ENCODE results near the gene ZKSCAN1.

Gene ZKSCAN1

GRCh38 chr7:100040575-100040974 lies 25.2 kb downstream of the ZKSCAN1 start:
- DNase-seq: no peak

GRCh38 chr7:100044718-100045117 lies 29.3 kb downstream of the ZKSCAN1 start:
- peak; percentile 50 to 73 (median 69) for DNase-seq

- no peak for DNase-seq
Observed at GRCh38 chr7:100048680-100049079, 33.3 kb downstream of the ZKSCAN1 start.

- DNase-seq: peak; percentile 87 to 94 (median 90)
Observed at GRCh38 chr7:100049441-100050291, 34.3 kb downstream of the ZKSCAN1 start, which contains the start of gene ZSCAN21. ZSCAN21 (plus strand) TSS chr7:100049774; CDS start chr7:100057007, 7,233 bp downstream.

- DNase-seq: no peak
Observed at GRCh38 chr7:100051611-100052010, 36.2 kb downstream of the ZKSCAN1 start.

GRCh38 chr7:100053215-100053614 lies 37.8 kb downstream of the ZKSCAN1 start:
- DNase-seq: peak; percentile 52 to 66 (median 62)

- no peak for DNase-seq
Observed at GRCh38 chr7:100057006-100057405, 41.6 kb downstream of the ZKSCAN1 start.

- DNase-seq: no peak
Observed at GRCh38 chr7:100059251-100059739, 43.9 kb downstream of the ZKSCAN1 start.

GRCh38 chr7:100061518-100062193 lies 46.3 kb downstream of the ZKSCAN1 start:
- no peak for DNase-seq

GRCh38 chr7:100063376-100063775 lies 48.0 kb downstream of the ZKSCAN1 start:
- DNase-seq: no peak

GRCh38 chr7:100064162-100064561 lies 48.8 kb downstream of the ZKSCAN1 start:
- DNase-seq: no peak

GRCh38 chr7:100065452-100066186 lies 50.2 kb downstream of the ZKSCAN1 start:
- no peak for DNase-seq

- DNase-seq: no peak
Observed at GRCh38 chr7:100066953-100067352, 51.6 kb downstream of the ZKSCAN1 start.

- no peak for DNase-seq
Observed at GRCh38 chr7:100069991-100070390, 54.6 kb downstream of the ZKSCAN1 start.

GRCh38 chr7:100071018-100071723 lies 55.8 kb downstream of the ZKSCAN1 start:
- no peak for DNase-seq

- no peak for DNase-seq
Observed at GRCh38 chr7:100072462-100072861, 57.1 kb downstream of the ZKSCAN1 start.

- no peak for DNase-seq
Observed at GRCh38 chr7:100074841-100075240, 59.4 kb downstream of the ZKSCAN1 start.

- DNase-seq: no peak
Observed at GRCh38 chr7:100075418-100075817, 60.0 kb downstream of the ZKSCAN1 start.

GRCh38 chr7:100077205-100077604 lies 61.8 kb downstream of the ZKSCAN1 start:
- DNase-seq: no peak

GRCh38 chr7:100079024-100079560 lies 63.7 kb downstream of the ZKSCAN1 start:
- DNase-seq: no peak

- peak; percentile 22 to 38 (median 30) for DNase-seq
Observed at GRCh38 chr7:100080907-100081534, 65.6 kb downstream of the ZKSCAN1 start.

Measured in suppressor macrophage (primary cell).